H9 (cell line): ENCODE results near the gene ADAD2. TPM values are rescaled to one million over a fixed set of nuclear protein-coding genes. Genes with fewer than 3 reads are reported as not detected.

Experiments used
- DNase-seq: peaks from one replicate; pipeline ENCODE4 v3.0.0-alpha.2; 2017
- H2AFZ ChIP-seq: one replicate; pipeline ENCODE4 v1.6.1; 2013; ENCODE audit warnings: mild to moderate bottlenecking, low read length, control low read depth, moderate library complexity
- H2AK5ac ChIP-seq: 2 replicates; pipeline ENCODE4 v1.6.1; 2013; ENCODE audit warnings: low read length, control low read depth, mixed read lengths; ENCODE audit not compliant: insufficient read length
- H2BK120ac ChIP-seq: one replicate; pipeline ENCODE4 v1.6.1; 2013; ENCODE audit warnings: low read depth, mild to moderate bottlenecking, low read length, control low read depth, inconsistent platforms; ENCODE audit not compliant: poor library complexity, severe bottlenecking
- H2BK12ac ChIP-seq: 2 replicates; pipeline ENCODE4 v1.6.1; 2013; ENCODE audit warnings: low read length, control low read depth, mixed read lengths, low read depth; ENCODE audit not compliant: insufficient read length
- H2BK15ac ChIP-seq: 2 replicates; pipeline ENCODE4 v1.6.1; 2013; ENCODE audit warnings: low read depth, low read length, control low read depth
- H2BK20ac ChIP-seq: one replicate; pipeline ENCODE4 v1.6.1; 2013; ENCODE audit warnings: low read depth, mild to moderate bottlenecking, low read length, control low read depth, inconsistent platforms; ENCODE audit not compliant: poor library complexity, severe bottlenecking
- H2BK5ac ChIP-seq: 2 replicates; pipeline ENCODE4 v1.6.1; 2013; ENCODE audit warnings: low read length, control low read depth, mixed read lengths; ENCODE audit not compliant: insufficient read length
- H3K14ac ChIP-seq: 2 replicates; pipeline ENCODE4 v1.6.1; 2013; ENCODE audit warnings: low read length, control low read depth; ENCODE audit not compliant: insufficient read depth
- H3K18ac ChIP-seq: 2 replicates; pipeline ENCODE4 v1.6.1; 2013; ENCODE audit warnings: low read depth, mild to moderate bottlenecking, mixed read lengths, low read length, control low read depth; ENCODE audit not compliant: insufficient read length
- H3K23ac ChIP-seq: 2 replicates; pipeline ENCODE4 v1.6.1; 2013; ENCODE audit warnings: low read length, control low read depth, mixed read lengths, low read depth; ENCODE audit not compliant: insufficient read length
- H3K23me2 ChIP-seq: 2 replicates; pipeline ENCODE4 v1.6.1; 2013; ENCODE audit warnings: low read depth, mild to moderate bottlenecking, mixed read lengths, low read length, control low read depth; ENCODE audit not compliant: insufficient read length, poor library complexity, severe bottlenecking
- H3K27ac ChIP-seq: 2 replicates; pipeline ENCODE4 v1.5.1; 2013; ENCODE audit warnings: low read length, control low read depth, mixed read lengths, low read depth; ENCODE audit not compliant: insufficient read length
- H3K27me3 ChIP-seq: 2 replicates; pipeline ENCODE4 v1.6.1; 2013; ENCODE audit warnings: low read length, control low read depth, inconsistent platforms; ENCODE audit not compliant: insufficient read depth
- H3K4ac ChIP-seq: 2 replicates; pipeline ENCODE4 v1.6.1; 2013; ENCODE audit warnings: low read depth, mild to moderate bottlenecking, control low read depth, inconsistent platforms, low read length, moderate library complexity
- H3K4me1 ChIP-seq: 2 replicates; pipeline ENCODE4 v1.6.1; 2013; ENCODE audit warnings: low read length, control low read depth, inconsistent platforms; ENCODE audit not compliant: insufficient read depth
- H3K4me2 ChIP-seq: 2 replicates; pipeline ENCODE4 v1.6.1; 2013; ENCODE audit warnings: low read length, control low read depth, mixed read lengths; ENCODE audit not compliant: insufficient read length, insufficient read depth
- H3K56ac ChIP-seq: 2 replicates; pipeline ENCODE4 v1.6.1; 2013; ENCODE audit warnings: low read depth, mild to moderate bottlenecking, mixed read lengths, low read length, control low read depth; ENCODE audit not compliant: insufficient read length
- H3K79me1 ChIP-seq: 2 replicates; pipeline ENCODE4 v1.6.1; 2013; ENCODE audit warnings: low read depth, mild to moderate bottlenecking, moderate library complexity, low read length, control low read depth, inconsistent platforms; ENCODE audit not compliant: insufficient read depth, poor library complexity, severe bottlenecking
- H3K79me2 ChIP-seq: 2 replicates; pipeline ENCODE4 v1.6.1; 2013; ENCODE audit warnings: low read length, control low read depth, inconsistent platforms; ENCODE audit not compliant: insufficient read depth
- H3K9ac ChIP-seq: 2 replicates; pipeline ENCODE4 v1.6.1; 2013; ENCODE audit warnings: low read length, control low read depth, mixed read lengths; ENCODE audit not compliant: insufficient read length; ENCODE audit errors: extremely low read depth
- H3K9me3 ChIP-seq: one replicate; pipeline ENCODE4 v1.6.1; 2013; ENCODE audit warnings: low read depth, low read length, inconsistent platforms; ENCODE audit not compliant: control insufficient read depth
- H3T11ph ChIP-seq: one replicate; pipeline ENCODE4 v1.6.1; 2013; ENCODE audit warnings: mild to moderate bottlenecking, low read length, control low read depth, inconsistent platforms
- H4K20me1 ChIP-seq: one replicate; pipeline ENCODE4 v1.6.1; 2013; ENCODE audit not compliant: control insufficient read depth, insufficient read length, insufficient read depth
- H4K5ac ChIP-seq: 2 replicates; pipeline ENCODE4 v1.6.1; 2013; ENCODE audit warnings: low read depth, mild to moderate bottlenecking, mixed read lengths, low read length, control low read depth; ENCODE audit not compliant: insufficient read length
- H4K8ac ChIP-seq: replicated peaks from 2 replicates; pipeline ENCODE4 v1.6.1; 2013; ENCODE audit warnings: low read length, control low read depth, mixed read lengths, low read depth; ENCODE audit not compliant: insufficient read length
- H4K91ac ChIP-seq: 2 replicates; pipeline ENCODE4 v1.6.1; 2013; ENCODE audit warnings: low read depth, mild to moderate bottlenecking, moderate library complexity, mixed read lengths, low read length, control low read depth; ENCODE audit not compliant: insufficient read length
- H3K27ac Mint-ChIP-seq, 3 experiments: 2 replicates in 2 of 3; 3 replicates in 1 of 3; pipeline ENCODE4 v1.8.0; 2020 to 2021; ENCODE audit warnings: mixed read lengths in 3 of 3, mild to moderate bottlenecking in 1 of 3, moderate library complexity in 1 of 3
- H3K27me3 Mint-ChIP-seq: 2 replicates; pipeline ENCODE4 v1.8.0; 2021; ENCODE audit warnings: low read depth, mild to moderate bottlenecking, moderate library complexity, mixed read lengths
- H3K36me3 Mint-ChIP-seq, 3 experiments: 2 replicates in 2 of 3; 3 replicates in 1 of 3; pipeline ENCODE4 v1.8.0; 2020 to 2021; ENCODE audit warnings: low read depth in 3 of 3, mixed read lengths in 3 of 3; ENCODE audit not compliant: insufficient read depth in 1 of 3
- H3K4me1 Mint-ChIP-seq, 2 experiments: 2 replicates each; pipeline ENCODE4 v1.8.0; 2020; ENCODE audit warnings: mixed read lengths in 2 of 2
- H3K4me3 Mint-ChIP-seq, 2 experiments: 2 replicates in 1 of 2; 3 replicates in 1 of 2; pipeline ENCODE4 v1.8.0; 2020 to 2021; ENCODE audit warnings: mild to moderate bottlenecking in 2 of 2, mixed read lengths in 2 of 2, moderate library complexity in 1 of 2
- H3K9me3 Mint-ChIP-seq, 2 experiments: 2 replicates in 1 of 2; 3 replicates in 1 of 2; pipeline ENCODE4 v1.8.0; 2020; ENCODE audit warnings: mild to moderate bottlenecking in 2 of 2, mixed read lengths in 2 of 2, moderate library complexity in 1 of 2
- WGBS: extraction: QIAGEN DNeasy Blood & Tissue Kit; methylation state at CpG from one replicate; pipeline ENCODE4 v1.1.7; 2013; ENCODE audit warnings: missing lambda C conversion rate, low lambda C conversion rate, mixed read lengths; ENCODE audit not compliant: insufficient read length; ENCODE audit errors: extremely low coverage; 5-methylcytosine and 5-hydroxymethylcytosine counted together
- total RNA-seq: library from RNA; stranded (reverse); gene quantifications from 2 replicates; pipeline ENCODE4 v1.2.1, GENCODE V29; 2021
- TF ChIP-seq, protein P1 (sequence below): fragments of 200-600 bp; sonication (generic); conservative IDR thresholded peaks from 3 replicates; pipeline ENCODE4 v1.8.0; 2021; ENCODE audit warnings: antibody characterized with exemption, mild to moderate bottlenecking

The ADAD2 gene
- total RNA-seq, 1 experiment from 2014 or later = 1.0 TPM

DNA sequence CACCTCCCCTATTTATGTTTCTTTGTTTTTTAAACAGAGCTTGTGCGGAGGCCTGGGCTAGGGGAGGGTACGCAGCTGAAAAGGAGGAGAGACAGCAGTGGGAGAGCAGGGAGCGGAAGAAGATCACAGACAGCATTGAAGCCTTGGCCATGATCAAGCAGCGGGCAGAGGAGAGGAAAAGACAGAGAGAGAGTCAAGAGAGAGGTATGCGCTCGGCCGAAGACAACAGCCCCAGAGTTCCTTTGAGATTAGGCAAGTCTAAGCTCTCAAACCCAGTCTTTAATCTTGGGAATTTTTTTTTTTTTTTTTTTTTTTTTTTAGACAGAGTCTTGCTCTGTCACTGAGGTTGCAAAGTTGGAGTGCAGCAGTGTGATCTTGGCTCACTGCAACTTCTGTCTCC is 25.2 kb upstream of the ADAD2 start:
- Histone ChIP-seq H2BK5ac (no peak overlapping the region), H4K20me1 (no peaks in the 10 kb centered on the region), H3K27ac (no peak overlapping the region), H2AK5ac (no peak overlapping the region), H4K5ac (no peak overlapping the region), H4K91ac (no peak overlapping the region), H3K4me1 (no peaks in the 10 kb centered on the region), H2BK120ac (no peak overlapping the region), H2BK15ac (no peak overlapping the region), H3K23me2 (no peaks in the 10 kb centered on the region), H3K79me1 (no peaks in the 10 kb centered on the region), H3K9ac (no peak overlapping the region), H3K79me2 (no peaks in the 10 kb centered on the region), H3K9me3 (no peaks in the 10 kb centered on the region), H3K14ac (no peak overlapping the region), H3K4ac (no peak overlapping the region), H2BK20ac (no peak overlapping the region), H2AFZ (no peak overlapping the region), H3K56ac (no peak overlapping the region), H3K27me3 (no peaks in the 10 kb centered on the region), H4K8ac (no peak overlapping the region), H3K18ac (peak overlapping the region; percentile 38), H2BK12ac (no peak overlapping the region), H3T11ph (no peak overlapping the region), H3K4me2 (no peak overlapping the region), H3K23ac (no peak overlapping the region)
- peaks cover 0 to 2% of the 10 kb centered on the region in 2 experiments; a peak in 2 of 4 replicates for H3K4me1 Mint-ChIP-seq
- WGBS = no CpG with 5 or more reads among the region's 7 CpGs
- H3K27ac Mint-ChIP-seq = no peak overlapping the region; a peak in 1 of 7 replicates
- H3K9me3 Mint-ChIP-seq = no peaks in the 10 kb centered on the region
- no peaks in the 10 kb centered on the region for H3K36me3 Mint-ChIP-seq
- DNase-seq = no peak
- peaks cover 7% of the 10 kb centered on the region for H3K27me3 Mint-ChIP-seq
- TF ChIP-seq, protein P1, sequence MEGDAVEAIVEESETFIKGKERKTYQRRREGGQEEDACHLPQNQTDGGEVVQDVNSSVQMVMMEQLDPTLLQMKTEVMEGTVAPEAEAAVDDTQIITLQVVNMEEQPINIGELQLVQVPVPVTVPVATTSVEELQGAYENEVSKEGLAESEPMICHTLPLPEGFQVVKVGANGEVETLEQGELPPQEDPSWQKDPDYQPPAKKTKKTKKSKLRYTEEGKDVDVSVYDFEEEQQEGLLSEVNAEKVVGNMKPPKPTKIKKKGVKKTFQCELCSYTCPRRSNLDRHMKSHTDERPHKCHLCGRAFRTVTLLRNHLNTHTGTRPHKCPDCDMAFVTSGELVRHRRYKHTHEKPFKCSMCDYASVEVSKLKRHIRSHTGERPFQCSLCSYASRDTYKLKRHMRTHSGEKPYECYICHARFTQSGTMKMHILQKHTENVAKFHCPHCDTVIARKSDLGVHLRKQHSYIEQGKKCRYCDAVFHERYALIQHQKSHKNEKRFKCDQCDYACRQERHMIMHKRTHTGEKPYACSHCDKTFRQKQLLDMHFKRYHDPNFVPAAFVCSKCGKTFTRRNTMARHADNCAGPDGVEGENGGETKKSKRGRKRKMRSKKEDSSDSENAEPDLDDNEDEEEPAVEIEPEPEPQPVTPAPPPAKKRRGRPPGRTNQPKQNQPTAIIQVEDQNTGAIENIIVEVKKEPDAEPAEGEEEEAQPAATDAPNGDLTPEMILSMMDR = no peak
- H3K4me3 Mint-ChIP-seq = no peak overlapping the region
